C4-2B (cell line): ENCODE results near the gene SCN1B.

Source experiments
- CTCF ChIP-seq: fragments of 450-650 bp; conservative IDR thresholded peaks from 2 replicates; pipeline ENCODE4 v1.5.1; 2017; ENCODE audit warnings: mild to moderate bottlenecking
- ZFX ChIP-seq: fragments of 450-650 bp; IDR thresholded peaks from 2 replicates; pipeline ENCODE4 v1.6.1; 2017

GRCh38 chr19:35065574-35065973 is 35.3 kb downstream of the SCN1B start:
- TF ChIP-seq CTCF (no peak), ZFX (no peak)
